Suprapubic skin (tissue), 4 donors: ENCODE measurements around the gene PRICKLE1.

Experiments
- CTCF ChIP-seq, 2 donors: fragments of 200-600 bp in 1 of 2; fragments of 450-650 bp in 1 of 2; sonication (generic) in 1 of 2; IDR thresholded peaks; one replicate each; pipeline ENCODE4 v1.5.1; 2016 to 2019; ENCODE audit warnings: antibody characterized with exemption in 2 of 2, mild to moderate bottlenecking in 1 of 2, moderate library complexity in 1 of 2
- EP300 ChIP-seq: sonication (generic); formaldehyde crosslinking; IDR thresholded peaks from one replicate; pipeline ENCODE4 v1.6.1; 2017; ENCODE audit warnings: antibody characterized with exemption
- POLR2A ChIP-seq, 2 donors: fragments of 450-650 bp; IDR thresholded peaks; one replicate each; pipeline ENCODE4 v1.6.1; 2017; ENCODE audit warnings: antibody characterized with exemption in 2 of 2, mild to moderate bottlenecking in 2 of 2, moderate library complexity in 2 of 2
- POLR2AphosphoS5 ChIP-seq, 3 donors: sonication (generic); formaldehyde crosslinking; IDR thresholded peaks; one replicate each; pipeline ENCODE4 v1.6.1; 2017; ENCODE audit warnings: antibody characterized with exemption in 3 of 3

GRCh38 chr12:42490261-42490842 is 99.2 kb downstream of the PRICKLE1 start:
- TF ChIP-seq POLR2AphosphoS5 (IDR thresholded peaks at IDR 0.05) (no peak), POLR2A (IDR thresholded peaks at IDR 0.05) (no peak), CTCF (IDR thresholded peaks at IDR 0.05) (no peak), EP300 (no peak)
